Activated naive CD8-positive, alpha-beta T cell treated with anti-CD3 and anti-CD28 coated beads for 36 hours (primary cell): ENCODE measurements around the gene ZC4H2. TPM values are rescaled to one million over a fixed set of nuclear protein-coding genes. Genes with fewer than 3 reads are reported as not detected.
"Not testable (repeated sequence)": the region's sequence is repeated elsewhere in the genome, so short reads cannot be mapped to it uniquely, and the experiment has no call there.

Source experiments
- DNase-seq: peaks from one replicate; pipeline ENCODE4 v3.0.0; 2021
- H3K27ac Mint-ChIP-seq: one replicate; pipeline ENCODE4 v1.8.0; 2022; ENCODE audit warnings: mild to moderate bottlenecking, moderate library complexity, mixed read lengths
- H3K27me3 Mint-ChIP-seq: one replicate; pipeline ENCODE4 v1.8.0; 2022; ENCODE audit warnings: mild to moderate bottlenecking, mixed read lengths
- H3K36me3 Mint-ChIP-seq: one replicate; pipeline ENCODE4 v1.8.0; 2021; ENCODE audit warnings: mild to moderate bottlenecking, mixed read lengths
- H3K4me1 Mint-ChIP-seq: one replicate; pipeline ENCODE4 v1.8.0; 2021; ENCODE audit warnings: mixed read lengths
- H3K4me3 Mint-ChIP-seq: one replicate; pipeline ENCODE4 v1.8.0; 2022; ENCODE audit warnings: mild to moderate bottlenecking, moderate library complexity, mixed read lengths
- H3K9me3 Mint-ChIP-seq: one replicate; pipeline ENCODE4 v1.8.0; 2022; ENCODE audit warnings: mixed read lengths
- total RNA-seq, 2 experiments: library from RNA; stranded (reverse); gene quantifications; one replicate each; pipeline ENCODE4 v1.2.3, GENCODE V29; 2021

Gene ZC4H2
- total RNA-seq, 2 experiments from 2014 or later = 12.6 to 14.4 TPM

DNA sequence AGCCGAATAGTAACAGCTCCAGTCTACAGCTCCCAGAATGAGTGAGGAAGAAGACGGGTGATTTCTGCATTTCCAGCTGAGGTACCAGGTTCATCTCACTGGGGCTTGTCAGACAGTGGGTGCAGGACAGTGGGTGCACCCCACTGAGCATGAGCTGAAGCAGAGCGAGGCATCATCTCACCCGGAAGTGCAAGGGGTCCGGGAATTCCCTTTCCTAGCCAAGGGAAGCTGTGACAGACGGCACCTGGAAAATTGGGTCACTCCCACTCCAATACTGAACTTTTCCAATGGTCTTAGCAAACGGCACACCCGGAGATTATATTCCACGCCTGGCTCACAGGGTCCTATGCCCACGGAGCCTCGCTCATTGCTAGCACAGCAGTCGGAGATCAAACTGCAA, 97.5 kb downstream of the ZC4H2 start:
- not testable (repeated sequence) for H3K27ac Mint-ChIP-seq, H3K4me1 Mint-ChIP-seq, H3K4me3 Mint-ChIP-seq, DNase-seq, H3K27me3 Mint-ChIP-seq
- peaks cover 12% of the 10 kb centered on the region for H3K36me3 Mint-ChIP-seq
- H3K9me3 Mint-ChIP-seq = peaks cover 18% of the 10 kb centered on the region

DNA sequence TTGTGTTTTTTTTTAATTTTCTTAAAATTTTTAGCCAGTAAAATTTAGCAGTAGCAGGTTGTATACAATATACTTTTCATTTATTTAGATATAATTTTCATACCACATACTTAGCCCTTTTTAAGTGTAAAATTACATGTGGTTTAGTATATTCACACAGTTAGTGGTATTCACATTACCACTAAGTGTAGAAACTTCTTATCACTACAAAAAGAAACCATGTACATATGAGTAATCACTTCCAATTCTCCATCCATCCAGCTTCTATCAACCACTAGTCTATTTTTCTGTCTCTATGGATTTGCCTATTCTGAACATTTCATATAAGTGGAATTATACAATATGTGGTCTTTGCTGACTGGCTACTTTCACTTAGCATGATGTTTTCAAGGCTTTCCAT, 109.0 kb downstream of the ZC4H2 start:
- H3K27me3 Mint-ChIP-seq = no peaks in the 10 kb centered on the region
- H3K4me1 Mint-ChIP-seq = peaks cover 3% of the 10 kb centered on the region
- H3K36me3 Mint-ChIP-seq = peaks cover 12% of the 10 kb centered on the region
- no peak overlapping the region for H3K27ac Mint-ChIP-seq
- DNase-seq = no peak
- no peak overlapping the region for H3K4me3 Mint-ChIP-seq
- peaks cover 18% of the 10 kb centered on the region for H3K9me3 Mint-ChIP-seq

Other genes starting within 250 kb of the ZC4H2 start
- under 1 TPM; 0.72 to 0.88 TPM for gene ZC3H12B, start 58.4 kb upstream of the ZC4H2 start, total RNA-seq